ENCODE results near the gene KLF4.
"Not testable (repeated sequence)": the region's sequence is repeated elsewhere in the genome, so short reads cannot be mapped to it uniquely, and the experiment has no call there.

KLF4 gene

GRCh38 chr9:107489687-107490605 lies at the start of gene KLF4:
Gene KLF4, minus strand, starts transcription at chr9:107489769. Its CDS starts 597 bp downstream, at chr9:107489172.
- DNase-seq, result peak; percentile 68

- DNase-seq, result no peak
These were observed 46.9 kb upstream of the KLF4 start for GRCh38 chr9:107536462-107536861.

- DNase-seq, result no peak
These were observed 45.0 kb upstream of the KLF4 start for GRCh38 chr9:107534510-107535078.

- DNase-seq, result no peak
These were observed 41.1 kb upstream of the KLF4 start for GRCh38 chr9:107530679-107531078.

- DNase-seq, result no peak
These were observed 39.1 kb upstream of the KLF4 start for GRCh38 chr9:107528686-107529085.

GRCh38 chr9:107523539-107523938 lies 34.0 kb upstream of the KLF4 start:
- no peak for DNase-seq

GRCh38 chr9:107520186-107520585 lies 30.6 kb upstream of the KLF4 start:
- DNase-seq, result no peak

- no peak for DNase-seq
These were observed 28.7 kb upstream of the KLF4 start for GRCh38 chr9:107518037-107518807.

GRCh38 chr9:107513464-107514100 lies 24.0 kb upstream of the KLF4 start:
- DNase-seq, result no peak

- peak; percentile 80 for DNase-seq
These were observed 15.3 kb upstream of the KLF4 start for GRCh38 chr9:107504585-107505455.

GRCh38 chr9:107502464-107502863 lies 12.9 kb upstream of the KLF4 start:
- DNase-seq, result no peak

- not testable (repeated sequence) for DNase-seq
These were observed 11.0 kb upstream of the KLF4 start for GRCh38 chr9:107500421-107501200.

- DNase-seq, result no peak
These were observed 7.4 kb upstream of the KLF4 start for GRCh38 chr9:107496976-107497375.

- DNase-seq, result no peak
These were observed 2.9 kb upstream of the KLF4 start for GRCh38 chr9:107492381-107492970.

- peak; percentile 6 for DNase-seq
These were observed 1.8 kb upstream of the KLF4 start for GRCh38 chr9:107491081-107492053.

- DNase-seq, result not testable (repeated sequence)
These were observed 1.0 kb upstream of the KLF4 start for GRCh38 chr9:107490606-107490970.

GRCh38 chr9:107489144-107489673 lies 360 bp downstream of the KLF4 start:
- no peak for DNase-seq

GRCh38 chr9:107488375-107489143 lies 1.0 kb downstream of the KLF4 start:
- DNase-seq, result no peak

Data from kidney glomerular epithelial cell (primary cell).